KMS-11 (cell line): ENCODE data around the gene VSTM2A.

Experiments used
- H2AFZ ChIP-seq: fragments of 200-600 bp; sonication (generic); 2 replicates; pipeline ENCODE4 v1.6.1; 2016; ENCODE audit warnings: antibody characterized with exemption, mixed run types, low read depth
- H3K27ac ChIP-seq: fragments of 200-600 bp; sonication (generic); 2 replicates; pipeline ENCODE4 v1.6.1; 2016; ENCODE audit warnings: mild to moderate bottlenecking, mixed run types
- H3K27me3 ChIP-seq: fragments of 200-600 bp; sonication (generic); 2 replicates; pipeline ENCODE4 v1.6.1; 2017; ENCODE audit warnings: mild to moderate bottlenecking, low read depth, mixed run types, moderate library complexity; ENCODE audit not compliant: insufficient read depth
- H3K36me3 ChIP-seq: fragments of 200-600 bp; sonication (generic); 2 replicates; pipeline ENCODE4 v1.6.1; 2017; ENCODE audit warnings: mild to moderate bottlenecking, mixed run types; ENCODE audit not compliant: insufficient read depth
- H3K4me1 ChIP-seq: fragments of 200-600 bp; sonication (generic); 2 replicates; pipeline ENCODE4 v1.6.1; 2016; ENCODE audit warnings: mild to moderate bottlenecking, low read depth, mixed run types; ENCODE audit not compliant: poor library complexity, severe bottlenecking
- H3K4me2 ChIP-seq: fragments of 200-600 bp; sonication (generic); 2 replicates; pipeline ENCODE4 v1.7.0; 2016; ENCODE audit warnings: mild to moderate bottlenecking, mixed run types
- H3K4me3 ChIP-seq: fragments of 200-600 bp; sonication (generic); IDR thresholded peaks from 2 replicates; pipeline ENCODE4 v1.6.1; 2017; ENCODE audit warnings: low read depth, low read length, mixed read lengths; ENCODE audit not compliant: insufficient read depth
- H3K79me2 ChIP-seq: fragments of 200-600 bp; sonication (generic); 2 replicates; pipeline ENCODE4 v1.6.1; 2016; ENCODE audit warnings: low read depth, mixed run types; ENCODE audit not compliant: insufficient read depth
- H3K9ac ChIP-seq: fragments of 200-600 bp; sonication (generic); 2 replicates; pipeline ENCODE4 v1.6.1; 2016; ENCODE audit warnings: mild to moderate bottlenecking, mixed run types
- H4K20me1 ChIP-seq: fragments of 200-600 bp; sonication (generic); 2 replicates; pipeline ENCODE4 v1.6.1; 2016; ENCODE audit warnings: mild to moderate bottlenecking, mixed run types; ENCODE audit not compliant: insufficient read depth
- TF ChIP-seq, protein P1 (sequence below): fragments of 200-600 bp; sonication (generic); conservative IDR thresholded peaks from 2 replicates; pipeline ENCODE4 v1.6.1; 2017; ENCODE audit warnings: low read depth, mild to moderate bottlenecking, antibody characterized with exemption, low read length, moderate library complexity, mixed read lengths

Gene VSTM2A

DNA sequence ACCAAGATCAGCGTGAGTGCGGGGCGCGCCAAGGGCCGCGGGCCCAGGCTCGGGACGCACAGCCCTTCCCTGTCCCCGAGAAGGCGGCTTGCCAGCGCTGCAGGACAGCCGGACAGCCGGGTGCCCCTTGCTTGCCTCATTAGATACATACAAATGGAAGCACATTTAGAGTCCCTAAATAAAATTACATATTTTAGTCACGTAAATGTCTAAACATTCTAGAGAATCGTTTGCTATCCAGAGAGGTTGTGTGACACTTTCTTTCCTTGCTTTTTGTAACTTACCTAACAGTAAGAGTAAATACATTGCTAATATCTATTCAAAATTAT, 4.8 kb downstream of the VSTM2A start:
- no peak overlapping the region for H3K9ac ChIP-seq
- H3K4me1 ChIP-seq: no peaks in the 10 kb centered on the region
- H3K4me3 ChIP-seq: no peak overlapping the region
- TF ChIP-seq, protein P1, sequence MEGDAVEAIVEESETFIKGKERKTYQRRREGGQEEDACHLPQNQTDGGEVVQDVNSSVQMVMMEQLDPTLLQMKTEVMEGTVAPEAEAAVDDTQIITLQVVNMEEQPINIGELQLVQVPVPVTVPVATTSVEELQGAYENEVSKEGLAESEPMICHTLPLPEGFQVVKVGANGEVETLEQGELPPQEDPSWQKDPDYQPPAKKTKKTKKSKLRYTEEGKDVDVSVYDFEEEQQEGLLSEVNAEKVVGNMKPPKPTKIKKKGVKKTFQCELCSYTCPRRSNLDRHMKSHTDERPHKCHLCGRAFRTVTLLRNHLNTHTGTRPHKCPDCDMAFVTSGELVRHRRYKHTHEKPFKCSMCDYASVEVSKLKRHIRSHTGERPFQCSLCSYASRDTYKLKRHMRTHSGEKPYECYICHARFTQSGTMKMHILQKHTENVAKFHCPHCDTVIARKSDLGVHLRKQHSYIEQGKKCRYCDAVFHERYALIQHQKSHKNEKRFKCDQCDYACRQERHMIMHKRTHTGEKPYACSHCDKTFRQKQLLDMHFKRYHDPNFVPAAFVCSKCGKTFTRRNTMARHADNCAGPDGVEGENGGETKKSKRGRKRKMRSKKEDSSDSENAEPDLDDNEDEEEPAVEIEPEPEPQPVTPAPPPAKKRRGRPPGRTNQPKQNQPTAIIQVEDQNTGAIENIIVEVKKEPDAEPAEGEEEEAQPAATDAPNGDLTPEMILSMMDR: no peak
- H4K20me1 ChIP-seq: no peaks in the 10 kb centered on the region
- H3K4me2 ChIP-seq: peak overlapping the region; percentile 44
- no peaks in the 10 kb centered on the region for H3K36me3 ChIP-seq
- H3K27me3 ChIP-seq: peaks cover 3% of the 10 kb centered on the region; the same call in 1 of the 2 replicates
- no peaks in the 10 kb centered on the region for H3K79me2 ChIP-seq
- H3K27ac ChIP-seq: no peak overlapping the region
- H2AFZ ChIP-seq: peak overlapping the region; percentile 56

DNA sequence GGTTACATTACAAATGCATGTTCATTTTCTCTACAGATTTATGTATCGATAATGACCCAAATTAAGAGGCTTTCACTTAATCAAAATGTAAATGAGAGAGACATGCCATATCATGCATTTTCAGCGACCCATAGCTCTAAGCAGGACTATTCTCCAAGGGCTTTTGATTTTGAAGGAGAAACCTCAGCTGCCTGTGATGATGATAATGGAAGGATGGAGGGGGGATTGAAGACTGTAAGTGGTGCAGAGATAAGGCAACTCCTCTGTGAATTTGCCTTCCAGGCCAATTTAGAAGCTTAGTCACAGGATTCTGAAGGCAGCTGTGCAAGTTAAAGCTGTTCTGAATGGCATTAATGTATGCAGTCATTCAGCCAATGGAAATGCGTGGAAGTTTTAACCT, 8.3 kb downstream of the VSTM2A start:
- no peaks in the 10 kb centered on the region for H3K79me2 ChIP-seq
- H4K20me1 ChIP-seq: no peaks in the 10 kb centered on the region
- H3K4me3 ChIP-seq: no peak overlapping the region
- H3K4me1 ChIP-seq: no peaks in the 10 kb centered on the region
- no peak overlapping the region for H3K4me2 ChIP-seq
- no peak overlapping the region for H3K9ac ChIP-seq
- no peak overlapping the region for H3K27ac ChIP-seq
- H2AFZ ChIP-seq: no peak overlapping the region
- no peaks in the 10 kb centered on the region for H3K36me3 ChIP-seq
- H3K27me3 ChIP-seq: peaks cover 3% of the 10 kb centered on the region; the same call in 1 of the 2 replicates
- TF ChIP-seq, protein P1: no peak

DNA sequence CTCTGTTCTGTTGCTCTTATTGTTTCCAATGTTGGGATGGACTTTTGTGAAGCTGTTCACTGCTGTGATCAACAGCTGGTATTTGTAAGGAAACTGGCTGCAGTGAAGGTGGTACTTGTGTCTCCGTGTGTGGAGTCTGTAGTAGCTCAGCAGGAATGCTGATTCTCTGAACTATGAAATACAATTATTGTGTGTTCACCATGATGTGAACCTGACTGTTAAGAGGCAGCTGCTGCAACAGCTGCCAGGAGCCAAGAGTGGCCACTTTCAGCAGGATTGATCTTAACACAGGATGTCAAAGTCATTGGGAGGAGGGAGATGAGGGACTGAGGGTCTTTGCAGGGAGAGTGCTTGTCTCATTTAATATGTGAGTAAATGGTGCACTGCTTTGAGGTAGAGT, 13.9 kb downstream of the VSTM2A start:
- TF ChIP-seq, protein P1: no peak
- H4K20me1 ChIP-seq: no peaks in the 10 kb centered on the region

DNA sequence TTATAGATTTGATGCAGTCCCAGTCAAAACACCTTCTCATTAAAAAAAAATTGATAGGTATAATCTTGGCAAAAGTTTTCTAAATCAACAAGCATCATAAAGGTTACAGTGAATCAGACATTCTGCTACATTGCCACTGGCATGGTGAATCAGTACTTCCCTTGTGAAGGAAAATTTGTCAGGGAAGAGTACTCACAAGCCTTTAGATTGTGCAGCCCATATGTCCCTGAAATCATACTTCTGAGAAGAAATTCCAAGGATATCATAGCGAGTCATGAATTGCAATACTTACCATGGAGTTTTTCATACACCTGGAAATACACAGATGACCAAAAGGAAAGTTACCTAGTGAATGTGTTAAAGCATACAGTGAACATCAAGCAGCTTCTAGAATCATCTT, 17.2 kb downstream of the VSTM2A start:
- Histone ChIP-seq H3K27ac (no peak overlapping the region), H3K4me3 (no peak overlapping the region), H3K9ac (no peak overlapping the region), H3K4me1 (no peaks in the 10 kb centered on the region), H3K79me2 (no peaks in the 10 kb centered on the region), H3K4me2 (no peak overlapping the region), H3K27me3 (no peaks in the 10 kb centered on the region), H4K20me1 (no peaks in the 10 kb centered on the region), H3K36me3 (no peaks in the 10 kb centered on the region), H2AFZ (no peak overlapping the region)
- TF ChIP-seq, protein P1: no peak

More for the DNA sequence above, 13.9 kb downstream of the VSTM2A start:
- Histone ChIP-seq H3K4me2 (no peak overlapping the region), H3K27ac (no peak overlapping the region), H3K4me3 (no peak overlapping the region), H3K9ac (no peak overlapping the region), H3K4me1 (no peaks in the 10 kb centered on the region), H3K79me2 (no peaks in the 10 kb centered on the region), H2AFZ (no peak overlapping the region), H3K27me3 (no peaks in the 10 kb centered on the region), H3K36me3 (no peaks in the 10 kb centered on the region)

DNA sequence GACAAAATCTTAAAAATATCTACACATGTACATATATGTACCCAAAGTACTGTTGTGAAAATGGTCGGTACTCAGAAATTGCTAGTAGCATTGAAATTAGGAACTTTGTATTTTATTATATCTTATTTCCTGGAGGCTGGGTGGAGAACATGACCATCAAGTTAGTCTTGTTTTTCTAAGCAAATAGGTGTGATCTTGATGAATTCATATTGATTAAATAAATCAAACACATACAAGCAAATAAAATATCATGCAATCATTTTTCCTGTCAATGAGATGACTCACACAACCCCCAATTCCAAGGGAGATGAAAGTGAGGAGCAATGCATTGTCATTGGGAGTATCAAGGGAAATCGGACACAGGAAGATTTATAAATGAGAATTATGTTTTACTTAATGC, 18.0 kb downstream of the VSTM2A start:
- TF ChIP-seq, protein P1: no peak
- Histone ChIP-seq H3K9ac (no peak overlapping the region), H3K4me3 (no peak overlapping the region), H3K27ac (no peak overlapping the region), H3K27me3 (no peaks in the 10 kb centered on the region), H3K36me3 (no peaks in the 10 kb centered on the region), H3K4me1 (no peaks in the 10 kb centered on the region), H4K20me1 (no peaks in the 10 kb centered on the region), H3K4me2 (no peak overlapping the region), H3K79me2 (no peaks in the 10 kb centered on the region), H2AFZ (no peak overlapping the region)
